Activated effector memory CD4-positive, alpha-beta T cell treated with Interleukin-2 at 50 U/mL for 16 hours (primary cell): Measurements from ENCODE around the gene PDZD7.
"Not testable (repeated sequence)": the region's sequence is repeated elsewhere in the genome, so short reads cannot be mapped to it uniquely, and the experiment has no call there.

Source experiments
- DNase-seq: peaks from one replicate; pipeline ENCODE4 v3.0.0-alpha.2; 2020

The PDZD7 gene

GRCh38 chr10:100980711-100981110 lies 50.2 kb downstream of the PDZD7 start:
- no peak for DNase-seq

GRCh38 chr10:100980311-100980710 lies 50.6 kb downstream of the PDZD7 start:
- DNase-seq = no peak

GRCh38 chr10:100979791-100980272 lies 51.1 kb downstream of the PDZD7 start:
- no peak for DNase-seq

- DNase-seq = no peak
Observed at GRCh38 chr10:100978901-100979195, 52.1 kb downstream of the PDZD7 start.

GRCh38 chr10:100978121-100978900 lies 52.6 kb downstream of the PDZD7 start:
- no peak for DNase-seq

- no peak for DNase-seq
Observed at GRCh38 chr10:100977436-100977835, 53.5 kb downstream of the PDZD7 start.

GRCh38 chr10:100976906-100977305 lies 54.0 kb downstream of the PDZD7 start:
- no peak for DNase-seq

GRCh38 chr10:100975397-100975796 lies 55.5 kb downstream of the PDZD7 start:
- not testable (repeated sequence) for DNase-seq

- DNase-seq = no peak
Observed at GRCh38 chr10:100972904-100973535, 57.9 kb downstream of the PDZD7 start.

- no peak for DNase-seq
Observed at GRCh38 chr10:100972115-100972903, 58.6 kb downstream of the PDZD7 start.

- no peak for DNase-seq
Observed at GRCh38 chr10:100970914-100971811, 59.8 kb downstream of the PDZD7 start.

GRCh38 chr10:100970076-100970913 lies 60.6 kb downstream of the PDZD7 start:
- no peak for DNase-seq

- peak; percentile 23 for DNase-seq
Observed at GRCh38 chr10:100969187-100970075, 61.5 kb downstream of the PDZD7 start, which contains the start of gene SEMA4G. SEMA4G (plus strand) TSS chr10:100969504; CDS start chr10:100972913, 3,409 bp downstream.

GRCh38 chr10:100968863-100969186 lies 62.1 kb downstream of the PDZD7 start:
- DNase-seq = no peak

GRCh38 chr10:100968062-100968736 lies 62.7 kb downstream of the PDZD7 start:
- no peak for DNase-seq

- no peak for DNase-seq
Observed at GRCh38 chr10:100967332-100967731, 63.6 kb downstream of the PDZD7 start.

- no peak for DNase-seq
Observed at GRCh38 chr10:100966887-100967286, 64.0 kb downstream of the PDZD7 start.

- no peak for DNase-seq
Observed at GRCh38 chr10:100965820-100966219, 65.1 kb downstream of the PDZD7 start.

GRCh38 chr10:100963826-100964225 lies 67.1 kb downstream of the PDZD7 start:
- no peak for DNase-seq
